ENCODE results near the gene MAP6. TPM values are rescaled to one million over a fixed set of nuclear protein-coding genes. Genes with fewer than 3 reads are reported as not detected.

Gene MAP6
- polyA plus RNA-seq, 1 donor (not counting 4 experiments of a cell fraction or from before 2014, with no cell fraction given): 1.7 TPM

GRCh38 chr11:75667255-75667830 is 1.5 kb downstream of the MAP6 start:
- no peak overlapping the region for H3K9ac ChIP-seq (ENCODE audit: control insufficient read depth, extremely low read depth, insufficient read depth, low read length)
- H3K4me3 ChIP-seq (ENCODE audit: control insufficient read depth in 2 of 3, extremely low read depth in 1 of 3, insufficient read depth in 2 of 3, low read depth in 1 of 3, low read length in 3 of 3): peak overlapping the region; percentile 27 to 36 (median 36)
- H3K4me2 ChIP-seq (ENCODE audit: control insufficient read depth, extremely low read depth, insufficient read depth, low read depth, low read length): peak overlapping the region; percentile 67
- H3K36me3 ChIP-seq (ENCODE audit: control insufficient read depth in 2 of 2, extremely low read depth in 1 of 2, insufficient read depth in 2 of 2, low read length in 2 of 2): no peaks in the 10 kb centered on the region
- H3K79me2 ChIP-seq (ENCODE audit: control insufficient read depth, insufficient read depth, low read length): no peaks in the 10 kb centered on the region
- H3K27ac ChIP-seq (ENCODE audit: control insufficient read depth, insufficient read depth, low read length): no peak overlapping the region
- FAIRE-seq: no peak
- peaks cover 47% of the 10 kb centered on the region for H3K27me3 ChIP-seq (ENCODE audit: control insufficient read depth, extremely low read depth, insufficient read depth, low read length)
- DNase-seq (ENCODE audit: low read depth, low spot score): no peak
- peak overlapping the region; percentile 62 for H2AFZ ChIP-seq (ENCODE audit: control insufficient read depth, low read length)
- H3K4me1 ChIP-seq (ENCODE audit: control insufficient read depth, extremely low read depth, insufficient read depth, low read length): peaks cover 7% of the 10 kb centered on the region
- H3K9me1 ChIP-seq (ENCODE audit: control insufficient read depth, extremely low read depth, insufficient read depth, low read length): no peaks in the 10 kb centered on the region
- TF ChIP-seq CTCF (optimal IDR thresholded peaks at IDR 0.05 in 1 of 3, IDR thresholded peaks at IDR 0.05 in 1 of 3, conservative IDR thresholded peaks at IDR 0.05 in 1 of 3; ENCODE audit: extremely low read depth in 1 of 3, insufficient read depth in 2 of 3, low read length in 3 of 3) (peak in 1 of 3 experiments; percentile 28), EZH2 (IDR thresholded peaks at IDR 0.05; ENCODE audit: low read length) (peak; percentile 50)
- dilution Hi-C loops (cut with MboI; ENCODE audit: extremely low pct_ligation_motif_present, low sequenced_read_pairs): no loop called here
- H3K9me3 ChIP-seq (ENCODE audit: control insufficient read depth, low read depth, low read length): no peaks in the 10 kb centered on the region
- no peaks in the 10 kb centered on the region for H4K20me1 ChIP-seq (ENCODE audit: control insufficient read depth, extremely low read depth, insufficient read depth, low read length)

DNA sequence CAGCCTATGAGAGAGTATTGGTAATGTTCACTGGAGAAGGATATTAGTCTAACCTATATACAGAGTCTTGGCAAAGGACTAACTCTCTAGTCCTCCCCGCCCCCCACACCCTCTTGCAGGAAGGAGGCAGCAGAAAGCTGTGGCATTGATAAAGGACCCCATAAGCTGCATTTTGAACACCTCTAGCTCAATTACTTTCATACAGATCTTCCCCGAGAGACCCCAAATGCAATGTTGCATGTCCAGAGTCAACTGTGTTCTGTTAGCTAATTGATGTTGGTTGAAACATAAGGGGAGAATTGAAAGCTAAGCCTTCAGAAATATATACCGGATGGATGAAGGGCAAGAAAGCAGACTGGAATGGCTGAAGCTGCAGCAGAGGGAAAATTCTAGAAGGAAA is 2.8 kb downstream of the MAP6 start:
- no peak overlapping the region for H3K9ac ChIP-seq (ENCODE audit: control insufficient read depth, extremely low read depth, insufficient read depth, low read length)
- no peak overlapping the region for H3K4me3 ChIP-seq (ENCODE audit: control insufficient read depth in 2 of 3, extremely low read depth in 1 of 3, insufficient read depth in 2 of 3, low read depth in 1 of 3, low read length in 3 of 3)
- H3K27ac ChIP-seq (ENCODE audit: control insufficient read depth, insufficient read depth, low read length): no peak overlapping the region
- no peak overlapping the region for H3K4me2 ChIP-seq (ENCODE audit: control insufficient read depth, extremely low read depth, insufficient read depth, low read depth, low read length)
- H4K20me1 ChIP-seq (ENCODE audit: control insufficient read depth, extremely low read depth, insufficient read depth, low read length): no peaks in the 10 kb centered on the region
- peaks cover 7% of the 10 kb centered on the region for H3K4me1 ChIP-seq (ENCODE audit: control insufficient read depth, extremely low read depth, insufficient read depth, low read length)
- H3K9me1 ChIP-seq (ENCODE audit: control insufficient read depth, extremely low read depth, insufficient read depth, low read length): no peaks in the 10 kb centered on the region
- DNase-seq (ENCODE audit: low read depth, low spot score): no peak
- FAIRE-seq: no peak
- H3K36me3 ChIP-seq (ENCODE audit: control insufficient read depth in 2 of 2, extremely low read depth in 1 of 2, insufficient read depth in 2 of 2, low read length in 2 of 2): no peaks in the 10 kb centered on the region
- dilution Hi-C loops (cut with MboI; ENCODE audit: extremely low pct_ligation_motif_present, low sequenced_read_pairs): no loop called here
- peaks cover 43% of the 10 kb centered on the region for H3K27me3 ChIP-seq (ENCODE audit: control insufficient read depth, extremely low read depth, insufficient read depth, low read length)
- no peaks in the 10 kb centered on the region for H3K9me3 ChIP-seq (ENCODE audit: control insufficient read depth, low read depth, low read length)
- H2AFZ ChIP-seq (ENCODE audit: control insufficient read depth, low read length): no peak overlapping the region
- TF ChIP-seq EZH2 (IDR thresholded peaks at IDR 0.05; ENCODE audit: low read length) (no peak), CTCF (optimal IDR thresholded peaks at IDR 0.05 in 1 of 3, IDR thresholded peaks at IDR 0.05 in 1 of 3, conservative IDR thresholded peaks at IDR 0.05 in 1 of 3; ENCODE audit: extremely low read depth in 1 of 3, insufficient read depth in 2 of 3, low read length in 3 of 3) (no peak)
- no peaks in the 10 kb centered on the region for H3K79me2 ChIP-seq (ENCODE audit: control insufficient read depth, insufficient read depth, low read length)

Data from keratinocyte (primary cell).